ENCODE data around the gene KRTAP12-3.

Gene KRTAP12-3

DNA sequence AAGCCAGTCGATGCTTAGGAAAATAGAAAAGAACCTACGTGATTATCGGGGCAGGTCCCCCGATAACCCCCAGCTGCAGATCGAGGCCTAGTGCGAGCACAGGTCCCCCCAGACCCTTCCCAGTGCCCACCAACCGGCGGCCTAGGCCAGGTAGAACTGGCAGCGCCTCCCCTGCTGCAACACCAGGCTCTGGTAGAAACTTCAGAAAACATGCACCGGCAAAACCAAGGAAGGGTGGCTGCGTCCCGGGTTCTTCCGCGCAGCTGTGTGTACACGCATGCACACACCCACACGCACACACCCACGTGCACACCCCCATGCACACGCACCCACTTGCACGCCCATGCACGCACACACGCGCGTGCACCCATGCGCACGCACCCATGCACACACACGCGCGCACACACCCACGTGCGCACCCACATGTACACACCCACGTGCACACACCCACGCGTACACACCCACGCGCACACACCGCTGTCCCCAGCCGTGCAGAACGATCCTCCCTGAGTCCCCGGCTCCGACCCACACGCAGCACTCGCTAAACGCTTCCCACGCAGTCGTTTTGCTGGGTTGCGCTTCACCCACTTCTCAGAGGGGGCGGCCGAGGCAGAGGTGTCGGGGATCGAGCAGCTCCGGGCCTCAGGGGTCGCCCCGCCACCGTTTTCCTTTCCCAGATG, 48.4 kb downstream of the KRTAP12-3 start:
- DNase-seq (ENCODE audit: low read depth): no peak
- TF ChIP-seq, protein P1, sequence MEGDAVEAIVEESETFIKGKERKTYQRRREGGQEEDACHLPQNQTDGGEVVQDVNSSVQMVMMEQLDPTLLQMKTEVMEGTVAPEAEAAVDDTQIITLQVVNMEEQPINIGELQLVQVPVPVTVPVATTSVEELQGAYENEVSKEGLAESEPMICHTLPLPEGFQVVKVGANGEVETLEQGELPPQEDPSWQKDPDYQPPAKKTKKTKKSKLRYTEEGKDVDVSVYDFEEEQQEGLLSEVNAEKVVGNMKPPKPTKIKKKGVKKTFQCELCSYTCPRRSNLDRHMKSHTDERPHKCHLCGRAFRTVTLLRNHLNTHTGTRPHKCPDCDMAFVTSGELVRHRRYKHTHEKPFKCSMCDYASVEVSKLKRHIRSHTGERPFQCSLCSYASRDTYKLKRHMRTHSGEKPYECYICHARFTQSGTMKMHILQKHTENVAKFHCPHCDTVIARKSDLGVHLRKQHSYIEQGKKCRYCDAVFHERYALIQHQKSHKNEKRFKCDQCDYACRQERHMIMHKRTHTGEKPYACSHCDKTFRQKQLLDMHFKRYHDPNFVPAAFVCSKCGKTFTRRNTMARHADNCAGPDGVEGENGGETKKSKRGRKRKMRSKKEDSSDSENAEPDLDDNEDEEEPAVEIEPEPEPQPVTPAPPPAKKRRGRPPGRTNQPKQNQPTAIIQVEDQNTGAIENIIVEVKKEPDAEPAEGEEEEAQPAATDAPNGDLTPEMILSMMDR (IDR thresholded peaks at IDR 0.05; ENCODE audit: control insufficient read depth, insufficient read depth, low read depth, low read length, missing control alignments): no peak
- no peak overlapping the region for H3K4me3 ChIP-seq (ENCODE audit: control insufficient read depth, low read depth, low read length)

- TF ChIP-seq, protein P1 (IDR thresholded peaks at IDR 0.05; ENCODE audit: control insufficient read depth, insufficient read depth, low read depth, low read length, missing control alignments): no peak
- no peak overlapping the region for H3K4me3 ChIP-seq (ENCODE audit: control insufficient read depth, low read depth, low read length)
- no peak for DNase-seq (ENCODE audit: low read depth)
Observed at GRCh38 chr21:44706706-44707581, 49.2 kb downstream of the KRTAP12-3 start.

Data from AG09309 (cell line).